SK-N-SH (cell line): ENCODE measurements around the gene IMPG2. TPM values are rescaled to one million over a fixed set of nuclear protein-coding genes. Genes with fewer than 3 reads are reported as not detected.

Experiments
- CTCF ChIA-PET: fragments of 300-600, 350-600 bp; formaldehyde crosslinking; extraction: SDS; loops from one replicate; lab custom pipeline; 2021; lab: Yijun Ruan, JAX
- POLR2A ChIA-PET: fragments of 350-600 bp; sonication (Branson Sonifier 250); formaldehyde crosslinking; extraction: SDS; loops from one replicate; lab custom pipeline; 2020; ENCODE audit warnings: antibody characterized with exemption, inconsistent platforms; lab: Yijun Ruan, JAX
- DNase-seq: peaks from one replicate; pipeline ENCODE4 v3.0.0; 2012
- H2AFZ ChIP-seq: fragments of 200-600 bp; sonication (generic); 2 replicates; pipeline ENCODE4 v1.8.1; 2016; ENCODE audit warnings: antibody characterized with exemption, mild to moderate bottlenecking, low read depth
- H3F3A ChIP-seq: fragments of 200-600 bp; sonication (generic); replicated peaks from 2 replicates; pipeline ENCODE3; 2016; ENCODE audit warnings: antibody characterized with exemption, mild to moderate bottlenecking; ENCODE audit not compliant: insufficient read depth
- H3K27ac ChIP-seq, 2 experiments: fragments of 200-500 bp in 1 of 2; fragments of 200-600 bp in 1 of 2; sonication (Bioruptor generic) in 1 of 2; sonication (generic), shearing (Covaris generic) in 1 of 2; 2 replicates each; pipeline versions ENCODE4 v1.5.1 to v1.6.1; 2014 to 2016; ENCODE audit warnings: low read depth in 2 of 2, inconsistent platforms in 1 of 2, low read length in 1 of 2, mild to moderate bottlenecking in 1 of 2, mixed read lengths in 1 of 2
- H3K27me3 ChIP-seq: fragments of 200-600 bp; sonication (generic), shearing (Covaris generic); 2 replicates; pipeline ENCODE4 v1.6.1; 2016; ENCODE audit warnings: mixed run types; ENCODE audit not compliant: insufficient read depth
- H3K36me3 ChIP-seq, 2 experiments: fragments of 200-500 bp in 1 of 2; fragments of 200-600 bp in 1 of 2; sonication (Bioruptor generic) in 1 of 2; sonication (generic) in 1 of 2; replicated peaks in 1 of 2; 2 replicates each; pipeline versions ENCODE3 to v1.5.1; 2014 to 2016; ENCODE audit warnings: low read length in 1 of 2, mild to moderate bottlenecking in 1 of 2; ENCODE audit not compliant: insufficient read depth in 2 of 2, control insufficient read depth in 1 of 2
- H3K4me1 ChIP-seq, 2 experiments: fragments of 200-500 bp in 1 of 2; fragments of 200-600 bp in 1 of 2; sonication (Bioruptor generic) in 1 of 2; sonication (generic), shearing (Covaris generic) in 1 of 2; 2 replicates each; pipeline versions ENCODE4 v1.5.1 to v1.6.1; 2014 to 2016; ENCODE audit warnings: low read depth in 1 of 2, low read length in 1 of 2, mixed run types in 1 of 2; ENCODE audit not compliant: insufficient read depth in 2 of 2, control insufficient read depth in 1 of 2
- H3K4me2 ChIP-seq: fragments of 200-600 bp; sonication (generic), shearing (Covaris generic); 2 replicates; pipeline ENCODE4 v1.6.1; 2017; ENCODE audit warnings: mixed run types
- H3K4me3 ChIP-seq, 2 experiments: fragments of 200-500 bp in 1 of 2; fragments of 200-600 bp in 1 of 2; sonication (Bioruptor generic) in 1 of 2; sonication (generic), shearing (Covaris generic) in 1 of 2; 2 replicates each; pipeline versions ENCODE4 v1.5.1 to v1.8.1; 2014 to 2016; ENCODE audit warnings: low read depth in 2 of 2, inconsistent platforms in 1 of 2, low read length in 1 of 2, mild to moderate bottlenecking in 1 of 2, mixed read lengths in 1 of 2, moderate library complexity in 1 of 2
- H3K79me2 ChIP-seq: fragments of 200-600 bp; sonication (generic); 2 replicates; pipeline ENCODE4 v1.8.1; 2017; ENCODE audit warnings: mild to moderate bottlenecking; ENCODE audit not compliant: insufficient read depth
- H3K9ac ChIP-seq: fragments of 200-600 bp; sonication (generic); 2 replicates; pipeline ENCODE4 v1.6.1; 2017; ENCODE audit warnings: mixed run types
- H3K9me2 ChIP-seq: fragments of 200-600 bp; sonication (generic); 2 replicates; pipeline ENCODE4 v1.6.1; 2017; ENCODE audit warnings: mixed run types
- H3K9me3 ChIP-seq: fragments of 200-600 bp; sonication (generic); 2 replicates; pipeline ENCODE4 v1.6.1; 2017; ENCODE audit warnings: mixed run types, mild to moderate bottlenecking, moderate library complexity
- H4K20me1 ChIP-seq: fragments of 200-600 bp; sonication (generic); 2 replicates; pipeline ENCODE4 v1.6.1; 2017; ENCODE audit warnings: mild to moderate bottlenecking, mixed run types; ENCODE audit not compliant: insufficient read depth
- ELF1 ChIP-seq: IDR thresholded peaks from 2 replicates; pipeline ENCODE4 v1.4.0; 2012
- EP300 ChIP-seq, 2 experiments: IDR thresholded peaks; 2 replicates each; pipeline versions ENCODE4 v1.4.0 to v1.6.1; 2012; ENCODE audit warnings: borderline replicate concordance in 1 of 2, low read depth in 1 of 2, low read length in 1 of 2
- FOSL2 ChIP-seq: IDR thresholded peaks from 2 replicates; pipeline ENCODE4 v1.4.0; 2012; ENCODE audit warnings: low read depth, mild to moderate bottlenecking, moderate library complexity, borderline replicate concordance
- GATA2 ChIP-seq: sonication (generic); formaldehyde crosslinking; IDR thresholded peaks from 2 replicates; pipeline ENCODE4 v1.5.0; 2020; ENCODE audit warnings: mild to moderate bottlenecking, missing genetic modification reagents
- JUND ChIP-seq: IDR thresholded peaks from 2 replicates; pipeline ENCODE4 v1.4.0; 2012
- MEF2A ChIP-seq: IDR thresholded peaks from 2 replicates; pipeline ENCODE4 v1.4.0; 2012; ENCODE audit warnings: low read depth, borderline replicate concordance
- NFIC ChIP-seq: IDR thresholded peaks from 2 replicates; pipeline ENCODE4 v1.4.0; 2012; ENCODE audit warnings: borderline replicate concordance
- PBX3 ChIP-seq: IDR thresholded peaks from 2 replicates; pipeline ENCODE4; 2012
- POLR2AphosphoS5 ChIP-seq: IDR thresholded peaks from 2 replicates; pipeline ENCODE4 v1.6.1; 2012; ENCODE audit warnings: low read depth, low read length
- RCOR1 ChIP-seq: fragments of 150-350 bp; IDR thresholded peaks from 2 replicates; pipeline ENCODE4 v1.6.1; 2017; ENCODE audit warnings: antibody characterized with exemption, low read length
- REST ChIP-seq: IDR thresholded peaks from 2 replicates; pipeline ENCODE4 v1.6.1; 2012; ENCODE audit warnings: mild to moderate bottlenecking, low read depth, low read length, moderate library complexity
- SIN3A ChIP-seq: IDR thresholded peaks from 2 replicates; pipeline ENCODE4 v1.6.1; 2012; ENCODE audit warnings: low read depth, mild to moderate bottlenecking, low read length, moderate library complexity, borderline replicate concordance
- SMC3 ChIP-seq: IDR thresholded peaks from 2 replicates; pipeline ENCODE4 v1.6.1; 2012; ENCODE audit warnings: low read depth, low read length, improper control_type of control experiment
- TAF1 ChIP-seq: IDR thresholded peaks from 2 replicates; pipeline ENCODE4 v1.6.1; 2012; ENCODE audit warnings: low read depth, mild to moderate bottlenecking, low read length, moderate library complexity, borderline replicate concordance
- TCF12 ChIP-seq: IDR thresholded peaks from 2 replicates; pipeline ENCODE4 v1.4.0; 2012
- TEAD4 ChIP-seq: IDR thresholded peaks from 2 replicates; pipeline ENCODE4 v1.4.0; 2012; ENCODE audit warnings: mild to moderate bottlenecking, borderline replicate concordance; ENCODE audit not compliant: insufficient read depth
- USF2 ChIP-seq: fragments of 150-350 bp; IDR thresholded peaks from 2 replicates; pipeline ENCODE4 v1.6.1; 2017; ENCODE audit warnings: antibody characterized with exemption, low read length, low read depth, borderline replicate concordance
- ZBTB33 ChIP-seq: IDR thresholded peaks from 2 replicates; pipeline ENCODE4 v1.4.0; 2012; ENCODE audit warnings: low read depth, borderline replicate concordance
- polyA plus RNA-seq, 3 experiments: library from polyadenylated mRNA; depleted of rRNA; stranded (reverse); fragments of >200 nt; gene quantifications; 2 replicates each; pipeline ENCODE4 v1.2.3, GENCODE V29; 2012

Gene IMPG2
- polyA plus RNA-seq, 1 of the 3 experiments (the other 2 are of a cell fraction) = 0.03 TPM

- TF ChIP-seq FOSL2 (no peak), SIN3A (no peak), EP300 (IDR thresholded peaks at IDR 0.05; ENCODE audit: borderline replicate concordance in 1 of 2, low read depth in 1 of 2, low read length in 1 of 2) (no peak), JUND (no peak), USF2 (no peak), ELF1 (no peak), GATA2 (no peak), POLR2AphosphoS5 (no peak)
Observed at GRCh38 chr3:101185341-101185740, 135.0 kb downstream of the IMPG2 start (continued).

GRCh38 chr3:101184111-101184510 is 136.3 kb downstream of the IMPG2 start:
- Histone ChIP-seq H3K9ac (no peak overlapping the region), H3K27me3 (no peaks in the 10 kb centered on the region), H3K9me3 (no peaks in the 10 kb centered on the region), H3K27ac (peak overlapping the region in 1 of 2 experiments; percentile 65; a peak in 2 of 4 replicates), H4K20me1 (no peaks in the 10 kb centered on the region), H3K4me3 (no peak overlapping the region), H3K4me2 (no peak overlapping the region), H3K36me3 (no peaks in the 10 kb centered on the region), H3K4me1 (peaks cover 0 to 6% of the 10 kb centered on the region in 2 experiments; a peak in 2 of 4 replicates), H3K9me2 (no peaks in the 10 kb centered on the region), H3F3A (no peaks in the 10 kb centered on the region), H2AFZ (no peak overlapping the region), H3K79me2 (no peaks in the 10 kb centered on the region)
- ChIA-PET CTCF (no interaction called here), POLR2A (no interaction called here)
- TF ChIP-seq REST = 0 out of 2 replicates have a peak, but pooled peaks have one; percentile 34
- TF ChIP-seq EP300 (IDR thresholded peaks at IDR 0.05; ENCODE audit: borderline replicate concordance in 1 of 2, low read depth in 1 of 2, low read length in 1 of 2) = 0 out of 4 replicates have a peak, but pooled peaks of 1 of the 2 experiments have one; percentile 11
- TF ChIP-seq NFIC = no peak
- 0 out of 2 replicates have a peak, but pooled peaks have one; percentile 19 for TF ChIP-seq POLR2AphosphoS5
- no peak for TF ChIP-seq ZBTB33
- peak; percentile 31; the same call in 1 of the 2 replicates for TF ChIP-seq PBX3
- no peak for TF ChIP-seq TAF1
- no peak for TF ChIP-seq TEAD4
- TF ChIP-seq RCOR1 = no peak
- TF ChIP-seq SMC3 = no peak
- no peak for TF ChIP-seq SIN3A
- TF ChIP-seq MEF2A = no peak
- peak; percentile 70 for TF ChIP-seq TCF12
- no peak for TF ChIP-seq USF2
- peak; percentile 18 for DNase-seq
